B cell (primary cell): Measurements from ENCODE around the gene UBE2U.

Source experiments
- EZH2 ChIP-seq: IDR thresholded peaks from 2 replicates; pipeline ENCODE4 v1.6.1; 2012; ENCODE audit warnings: borderline replicate concordance, low read depth, mild to moderate bottlenecking, moderate library complexity, low read length; ENCODE audit not compliant: insufficient read depth, poor library complexity, severe bottlenecking
- TF ChIP-seq, protein P1 (sequence below): fragments of 200-600 bp; IDR thresholded peaks from one replicate; pipeline ENCODE4 v1.8.0; 2022; ENCODE audit warnings: antibody characterized with exemption, mild to moderate bottlenecking

DNA sequence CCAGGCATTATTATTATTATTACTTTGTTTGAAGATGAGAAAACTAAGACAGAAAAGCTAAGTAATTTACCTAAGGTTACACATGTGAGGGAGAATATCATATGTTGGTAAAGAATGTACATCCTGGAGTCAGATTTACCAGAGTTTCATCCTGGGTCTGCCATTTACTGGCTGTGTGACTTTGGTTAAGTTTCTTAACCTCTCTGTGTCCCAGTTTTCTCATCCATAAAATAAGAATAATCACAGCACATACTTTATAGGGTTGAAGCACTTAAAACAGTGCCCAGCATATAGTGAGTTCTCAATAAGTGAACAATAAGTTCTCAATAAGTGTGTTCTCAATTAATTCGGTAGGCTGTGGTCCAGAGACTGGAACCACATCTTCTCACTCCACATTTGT, 32.5 kb downstream of the UBE2U start:
- TF ChIP-seq EZH2: no peak
- TF ChIP-seq, protein P1, sequence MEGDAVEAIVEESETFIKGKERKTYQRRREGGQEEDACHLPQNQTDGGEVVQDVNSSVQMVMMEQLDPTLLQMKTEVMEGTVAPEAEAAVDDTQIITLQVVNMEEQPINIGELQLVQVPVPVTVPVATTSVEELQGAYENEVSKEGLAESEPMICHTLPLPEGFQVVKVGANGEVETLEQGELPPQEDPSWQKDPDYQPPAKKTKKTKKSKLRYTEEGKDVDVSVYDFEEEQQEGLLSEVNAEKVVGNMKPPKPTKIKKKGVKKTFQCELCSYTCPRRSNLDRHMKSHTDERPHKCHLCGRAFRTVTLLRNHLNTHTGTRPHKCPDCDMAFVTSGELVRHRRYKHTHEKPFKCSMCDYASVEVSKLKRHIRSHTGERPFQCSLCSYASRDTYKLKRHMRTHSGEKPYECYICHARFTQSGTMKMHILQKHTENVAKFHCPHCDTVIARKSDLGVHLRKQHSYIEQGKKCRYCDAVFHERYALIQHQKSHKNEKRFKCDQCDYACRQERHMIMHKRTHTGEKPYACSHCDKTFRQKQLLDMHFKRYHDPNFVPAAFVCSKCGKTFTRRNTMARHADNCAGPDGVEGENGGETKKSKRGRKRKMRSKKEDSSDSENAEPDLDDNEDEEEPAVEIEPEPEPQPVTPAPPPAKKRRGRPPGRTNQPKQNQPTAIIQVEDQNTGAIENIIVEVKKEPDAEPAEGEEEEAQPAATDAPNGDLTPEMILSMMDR: no peak
